Measurements from ENCODE around the gene TASP1.

GRCh38 chr20:13428684-13429083 lies 210.0 kb downstream of the TASP1 start:
- TF ChIP-seq POLR2A (IDR thresholded peaks at IDR 0.05): no peak
- TF ChIP-seq, protein P1, sequence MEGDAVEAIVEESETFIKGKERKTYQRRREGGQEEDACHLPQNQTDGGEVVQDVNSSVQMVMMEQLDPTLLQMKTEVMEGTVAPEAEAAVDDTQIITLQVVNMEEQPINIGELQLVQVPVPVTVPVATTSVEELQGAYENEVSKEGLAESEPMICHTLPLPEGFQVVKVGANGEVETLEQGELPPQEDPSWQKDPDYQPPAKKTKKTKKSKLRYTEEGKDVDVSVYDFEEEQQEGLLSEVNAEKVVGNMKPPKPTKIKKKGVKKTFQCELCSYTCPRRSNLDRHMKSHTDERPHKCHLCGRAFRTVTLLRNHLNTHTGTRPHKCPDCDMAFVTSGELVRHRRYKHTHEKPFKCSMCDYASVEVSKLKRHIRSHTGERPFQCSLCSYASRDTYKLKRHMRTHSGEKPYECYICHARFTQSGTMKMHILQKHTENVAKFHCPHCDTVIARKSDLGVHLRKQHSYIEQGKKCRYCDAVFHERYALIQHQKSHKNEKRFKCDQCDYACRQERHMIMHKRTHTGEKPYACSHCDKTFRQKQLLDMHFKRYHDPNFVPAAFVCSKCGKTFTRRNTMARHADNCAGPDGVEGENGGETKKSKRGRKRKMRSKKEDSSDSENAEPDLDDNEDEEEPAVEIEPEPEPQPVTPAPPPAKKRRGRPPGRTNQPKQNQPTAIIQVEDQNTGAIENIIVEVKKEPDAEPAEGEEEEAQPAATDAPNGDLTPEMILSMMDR (IDR thresholded peaks at IDR 0.05 in 8 of 11, conservative IDR thresholded peaks at IDR 0.05 in 3 of 11): no peak
- TF ChIP-seq POLR2AphosphoS5 (IDR thresholded peaks at IDR 0.05): no peak

Data from spleen (tissue), 7 donors.